EL (cell line): ENCODE results near the gene R3HDML.
"Not testable (repeated sequence)": the region's sequence is repeated elsewhere in the genome, so short reads cannot be mapped to it uniquely, and the experiment has no call there.

Experiments used
- DNase-seq: peaks from one replicate; pipeline ENCODE4 v3.0.0-alpha.2; 2016

The R3HDML gene

DNA sequence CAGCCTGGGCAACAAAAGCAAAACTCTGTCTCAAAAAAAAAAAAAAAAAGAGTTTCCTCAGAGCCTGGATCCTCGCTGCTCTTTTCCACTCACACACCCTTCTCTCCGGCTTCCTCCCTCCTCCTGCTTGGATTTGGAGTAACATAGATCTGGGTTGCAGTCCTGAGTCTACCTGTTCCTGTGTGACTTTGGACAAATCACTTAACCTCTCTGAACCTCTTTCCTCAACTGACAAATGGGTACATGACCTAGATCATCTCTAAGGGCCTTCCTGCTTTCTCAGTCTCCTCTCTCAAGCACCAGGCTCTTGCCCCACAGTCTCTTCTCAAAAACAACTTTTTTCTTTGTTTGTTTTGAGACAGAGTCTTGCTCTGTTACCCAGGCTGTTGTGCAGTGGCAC is 5.6 kb upstream of the R3HDML start:
- no peak for DNase-seq

DNA sequence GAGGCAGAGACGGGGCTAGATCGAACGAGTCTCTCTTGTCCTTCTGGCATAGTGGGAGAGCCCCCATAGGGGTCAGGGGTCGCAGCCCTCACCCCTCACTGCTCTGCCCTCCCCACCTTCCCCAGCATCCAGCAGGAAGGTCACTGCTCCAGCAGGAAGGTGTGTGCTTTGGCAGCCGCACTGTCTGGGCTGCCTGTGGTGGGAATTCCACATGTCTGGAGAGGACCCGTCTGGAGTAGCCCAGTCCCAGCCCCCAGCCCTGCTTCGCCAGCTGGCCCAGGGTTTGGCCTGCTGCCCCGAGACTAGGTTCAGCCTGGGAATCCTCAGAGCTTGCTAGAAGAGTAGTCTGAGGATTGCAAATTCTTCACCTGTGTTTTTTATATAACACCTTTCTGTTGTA is 2.5 kb upstream of the R3HDML start:
- no peak for DNase-seq

- DNase-seq: no peak
These were observed 2.1 kb upstream of the R3HDML start for GRCh38 chr20:44334709-44335108.

DNA sequence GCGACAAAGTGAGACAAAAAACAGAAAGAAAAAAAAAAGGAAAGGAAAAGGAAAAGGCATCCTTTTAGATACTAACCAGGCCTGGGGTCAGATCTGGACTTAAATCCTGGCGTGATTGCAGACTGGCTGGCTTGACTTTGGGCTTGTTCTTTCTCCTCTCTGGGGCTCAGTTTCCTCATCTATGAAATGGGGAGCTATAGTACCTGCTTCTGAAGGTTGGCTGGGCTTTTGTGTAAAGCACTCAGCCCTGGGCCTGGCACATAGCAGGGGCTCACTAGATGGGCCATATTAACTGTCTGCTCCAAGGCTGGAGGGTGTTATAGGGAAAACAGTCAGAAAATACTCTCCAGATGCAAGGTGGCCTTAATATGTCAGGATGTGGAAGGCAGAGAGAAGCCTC is 1.2 kb upstream of the R3HDML start:
- DNase-seq: no peak

DNA sequence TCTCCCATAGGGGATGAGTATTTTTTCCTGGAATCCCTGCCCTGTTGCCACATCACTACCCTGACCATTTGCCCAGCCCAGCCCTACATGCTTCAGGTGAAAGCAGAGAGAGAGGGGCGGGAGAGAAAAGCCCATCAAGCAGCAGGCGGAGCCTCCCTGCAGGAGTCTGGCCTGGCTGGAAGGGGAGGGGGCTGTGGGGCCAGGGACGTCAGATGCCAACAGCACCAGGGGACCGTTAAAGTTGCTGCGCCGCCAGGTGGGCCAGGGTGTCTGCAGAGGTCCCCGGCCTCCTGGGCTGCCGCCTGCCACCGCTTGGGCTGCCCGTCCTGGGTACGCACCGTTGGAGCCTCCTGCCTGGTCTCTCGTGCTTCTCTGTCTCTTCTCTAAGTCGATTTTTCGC is 757 bp upstream of the R3HDML start:
- DNase-seq: no peak

GRCh38 chr20:44342248-44342647 is 5.4 kb downstream of the R3HDML start:
- peak; percentile 26 for DNase-seq

DNA sequence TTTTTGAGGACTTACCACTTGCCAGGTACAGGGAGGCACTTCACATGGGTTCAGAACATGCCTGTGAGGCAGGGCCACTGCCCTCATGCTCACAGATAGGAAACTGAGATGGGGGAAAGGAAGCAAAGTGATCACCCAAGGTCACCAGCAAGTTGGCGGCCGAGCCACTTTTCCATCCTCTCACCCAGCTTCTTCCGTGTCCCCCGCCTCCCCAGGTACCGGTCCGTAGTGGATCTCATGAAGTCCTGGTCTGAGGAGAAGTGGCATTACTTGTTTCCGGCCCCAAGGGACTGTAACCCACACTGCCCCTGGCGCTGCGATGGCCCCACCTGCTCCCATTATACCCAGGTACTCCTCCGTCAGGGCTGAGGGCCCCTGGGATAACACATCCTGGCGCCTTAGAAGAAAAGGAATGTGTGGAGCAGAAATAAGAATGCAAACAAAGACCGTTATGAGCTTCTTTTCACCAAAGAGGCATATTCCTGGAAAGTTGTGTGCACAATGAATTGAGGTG is 6.4 kb downstream of the R3HDML start:
- DNase-seq: no peak

DNA sequence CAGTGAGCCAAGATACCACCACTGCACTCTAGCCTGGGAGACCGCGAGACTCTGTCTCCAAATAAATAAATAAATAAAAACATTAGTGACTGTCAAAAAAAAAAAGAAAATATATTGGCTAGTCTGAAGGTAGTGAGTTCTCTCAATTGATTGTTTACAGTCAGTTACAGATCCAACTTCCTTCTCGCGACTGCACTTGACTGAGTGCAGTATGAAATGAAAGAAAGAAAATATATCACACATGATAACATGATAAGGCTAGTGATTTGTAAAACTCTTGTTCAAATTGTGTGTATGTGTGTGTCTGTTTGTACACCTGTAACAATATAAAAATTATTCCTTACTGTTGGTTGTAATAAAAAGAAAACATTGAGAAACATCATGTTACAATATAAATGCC is 7.9 kb downstream of the R3HDML start:
- DNase-seq: no peak

DNA sequence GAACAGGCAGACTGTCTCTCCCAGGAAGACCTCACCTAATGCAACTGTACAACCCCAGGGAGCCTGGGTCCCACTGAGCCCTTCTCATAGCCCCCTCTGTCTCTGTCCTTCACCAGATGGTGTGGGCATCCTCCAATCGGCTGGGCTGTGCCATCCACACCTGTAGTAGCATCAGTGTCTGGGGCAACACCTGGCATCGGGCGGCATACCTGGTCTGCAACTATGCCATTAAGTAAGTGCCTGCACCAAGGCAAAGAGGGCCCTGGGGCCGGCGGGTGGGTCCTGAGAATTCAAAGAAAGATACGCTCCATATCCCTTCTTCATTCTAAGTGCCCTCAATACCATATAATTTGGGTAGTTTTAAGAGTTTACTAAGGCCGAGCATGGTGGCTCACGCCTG is 8.3 kb downstream of the R3HDML start:
- no peak for DNase-seq

- not testable (repeated sequence) for DNase-seq
These were observed 9.1 kb downstream of the R3HDML start for GRCh38 chr20:44345941-44346340.

DNA sequence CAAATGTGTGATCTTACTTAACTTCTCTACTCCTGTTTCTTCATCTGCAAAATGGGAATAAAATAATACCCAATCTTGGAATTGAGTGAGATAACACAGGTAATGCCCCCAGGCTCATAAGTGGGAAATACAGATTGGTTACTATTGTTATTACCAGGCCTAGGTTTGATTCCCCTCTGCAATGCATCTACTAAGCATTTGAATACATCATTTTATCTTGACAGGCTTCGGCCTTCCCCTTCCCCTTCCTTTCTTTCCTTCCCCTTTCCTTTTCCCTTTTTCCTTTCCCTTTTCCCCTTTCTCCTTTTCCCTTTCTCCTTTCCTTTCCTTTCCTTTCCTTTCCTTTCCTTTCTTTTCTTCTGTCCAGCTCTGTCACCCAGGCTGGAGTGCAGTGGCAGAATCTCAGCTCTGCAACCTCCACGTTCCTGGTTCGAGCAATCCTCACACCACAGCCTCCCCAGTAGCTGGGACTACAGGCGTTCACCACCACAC is 11.4 kb downstream of the R3HDML start:
- no peak for DNase-seq

DNA sequence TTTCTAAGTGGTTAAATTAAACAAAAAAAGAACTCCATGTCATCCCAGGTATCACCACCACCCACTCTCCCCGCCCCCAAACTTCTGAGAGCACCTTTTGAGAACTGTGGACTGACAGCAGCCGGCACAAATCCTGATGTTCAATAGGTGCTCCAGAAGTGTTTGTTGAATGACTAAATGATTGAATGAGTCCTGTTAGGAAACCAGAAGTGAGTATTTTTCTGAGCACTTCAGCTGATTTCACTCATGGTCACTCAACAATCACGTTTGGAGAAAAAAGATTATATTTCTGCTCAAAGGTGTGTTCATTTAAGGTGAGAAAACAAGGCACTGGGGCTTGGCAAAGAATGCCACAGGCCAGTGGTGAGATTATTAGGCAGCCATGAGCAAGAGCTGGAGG is 12.5 kb downstream of the R3HDML start:
- DNase-seq: no peak

DNA sequence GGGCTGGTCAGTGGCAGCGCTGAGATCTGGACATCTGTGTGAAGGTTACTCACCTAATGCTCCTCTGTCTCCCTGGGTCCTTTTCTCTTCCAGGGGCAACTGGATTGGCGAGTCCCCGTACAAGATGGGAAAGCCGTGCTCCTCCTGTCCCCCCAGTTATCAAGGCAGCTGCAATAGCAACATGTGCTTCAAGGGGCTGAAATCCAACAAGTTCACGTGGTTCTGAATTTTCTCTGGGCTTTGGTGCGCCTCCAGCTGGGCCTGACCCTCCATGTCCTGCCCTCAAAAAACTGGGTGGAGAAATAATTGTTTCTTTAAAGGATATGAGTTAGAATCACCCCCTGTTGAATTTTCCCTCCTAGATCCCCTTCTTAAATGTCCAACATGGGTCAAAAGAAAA is 13.7 kb downstream of the R3HDML start:
- no peak for DNase-seq

DNA sequence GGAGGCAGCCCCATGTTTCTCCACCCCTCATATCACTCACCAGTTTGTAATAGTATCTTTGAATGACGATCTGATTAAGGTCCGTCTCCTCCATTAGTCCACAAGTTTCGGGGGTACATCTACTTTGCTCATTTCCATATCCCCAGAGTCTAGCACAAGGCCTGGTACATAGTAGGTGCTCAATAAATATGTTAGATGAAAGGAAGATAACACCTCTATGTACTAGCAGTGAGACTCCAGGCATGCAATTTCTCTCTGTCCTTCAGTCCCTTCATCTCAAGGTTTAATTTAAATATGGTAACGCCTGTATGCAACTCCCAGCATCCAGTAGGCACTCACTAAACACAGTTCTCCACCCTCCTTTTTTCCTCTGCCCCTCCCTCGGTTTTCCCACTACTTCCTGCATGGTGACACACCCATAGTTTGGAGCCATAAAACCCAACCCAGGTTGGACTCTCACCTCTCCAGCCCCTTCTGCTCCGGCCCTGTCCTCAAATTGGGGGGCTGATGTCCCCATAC is 18.2 kb downstream of the R3HDML start:
- no peak for DNase-seq

DNA sequence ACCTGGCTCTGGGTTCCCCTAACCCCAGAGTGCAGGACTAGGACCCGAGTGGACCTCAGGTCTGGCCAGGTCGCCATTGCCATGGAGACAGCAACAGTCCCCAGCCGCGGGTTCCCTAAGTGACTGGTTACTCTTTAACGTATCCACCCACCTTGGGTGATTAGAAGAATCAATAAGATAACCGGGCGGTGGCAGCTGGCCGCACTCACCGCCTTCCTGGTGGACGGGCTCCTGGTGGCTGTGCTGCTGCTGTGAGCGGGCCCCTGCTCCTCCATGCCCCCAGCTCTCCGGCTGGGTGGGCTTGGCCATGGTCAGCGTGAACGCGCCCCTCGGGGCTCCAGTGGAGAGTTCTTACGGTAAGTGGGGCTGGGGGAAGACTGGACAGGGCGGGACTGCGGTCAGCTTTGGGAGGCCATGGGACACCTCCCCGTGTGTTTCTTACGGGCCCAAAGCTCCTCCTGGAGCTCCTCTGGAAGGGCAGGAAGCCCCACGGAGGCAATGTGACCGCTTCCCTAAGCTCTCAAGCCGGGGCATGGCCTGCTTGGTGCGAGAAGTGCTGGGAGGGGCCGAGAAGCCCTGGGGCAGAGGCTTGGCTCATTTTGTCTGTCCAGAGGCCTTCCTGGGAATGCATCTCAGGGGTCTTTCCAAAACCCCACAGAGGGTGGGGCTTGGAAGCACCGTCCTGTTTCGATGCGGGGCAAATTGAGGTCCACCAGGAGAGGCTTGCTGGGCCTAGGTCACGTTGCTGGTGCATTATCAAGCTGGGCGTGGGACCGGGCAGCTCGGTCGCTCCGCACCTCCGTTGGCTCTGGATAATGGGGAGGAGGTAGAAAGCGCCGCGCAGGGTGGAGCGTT is 18.9 kb downstream of the R3HDML start, which contains the start of gene HNF4A:
Gene HNF4A (plus strand): TSS at position 202 of the 855 bp plus-strand sequence. CDS start 106 bp downstream, at position 308.
- no peak for DNase-seq

DNA sequence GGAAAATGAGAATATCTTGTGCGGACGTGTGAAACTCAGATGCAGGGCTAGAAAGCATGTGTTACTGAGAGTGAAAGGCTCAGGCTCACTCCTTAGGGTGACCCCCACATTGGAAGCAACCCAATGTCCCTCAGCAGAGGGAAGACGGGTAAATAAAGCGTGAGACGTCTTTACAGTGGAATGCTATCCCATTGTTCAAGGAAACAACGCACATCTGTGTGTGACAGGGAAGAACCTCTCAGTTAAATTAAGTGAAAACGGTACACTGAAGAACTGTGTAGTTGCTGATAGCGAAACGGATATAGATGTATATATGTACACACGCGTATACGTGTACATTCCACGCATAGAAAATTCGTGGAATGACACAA is 19.5 kb downstream of the R3HDML start:
- no peak for DNase-seq

- no peak for DNase-seq
These were observed 20.2 kb downstream of the R3HDML start for GRCh38 chr20:44357020-44357419.

DNA sequence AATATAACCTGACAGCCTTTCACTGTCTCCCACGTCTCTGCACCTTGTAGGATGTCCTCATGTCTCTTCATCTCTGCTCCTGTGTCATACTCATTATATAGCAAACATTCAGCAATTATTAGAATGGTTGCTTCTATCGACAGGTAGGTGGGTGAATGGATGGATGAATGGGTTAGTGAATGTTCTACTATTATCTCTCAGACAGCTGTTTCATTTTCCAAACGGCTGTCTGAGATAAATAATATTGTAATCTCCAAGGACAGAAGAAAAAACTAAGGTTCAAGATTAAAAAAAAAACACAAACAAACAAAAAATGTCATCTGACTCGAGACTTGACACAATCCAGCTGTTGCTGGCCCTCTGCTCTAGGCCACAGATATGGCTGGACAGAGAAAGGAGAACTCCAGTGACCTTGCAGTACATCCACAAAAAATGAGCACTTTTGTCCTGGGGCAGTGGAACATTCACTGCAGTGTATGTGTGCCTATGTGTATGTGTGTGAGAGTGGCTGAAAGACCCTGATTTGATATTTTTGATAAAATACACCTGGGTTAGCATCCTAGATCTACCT is 20.8 kb downstream of the R3HDML start:
- no peak for DNase-seq

DNA sequence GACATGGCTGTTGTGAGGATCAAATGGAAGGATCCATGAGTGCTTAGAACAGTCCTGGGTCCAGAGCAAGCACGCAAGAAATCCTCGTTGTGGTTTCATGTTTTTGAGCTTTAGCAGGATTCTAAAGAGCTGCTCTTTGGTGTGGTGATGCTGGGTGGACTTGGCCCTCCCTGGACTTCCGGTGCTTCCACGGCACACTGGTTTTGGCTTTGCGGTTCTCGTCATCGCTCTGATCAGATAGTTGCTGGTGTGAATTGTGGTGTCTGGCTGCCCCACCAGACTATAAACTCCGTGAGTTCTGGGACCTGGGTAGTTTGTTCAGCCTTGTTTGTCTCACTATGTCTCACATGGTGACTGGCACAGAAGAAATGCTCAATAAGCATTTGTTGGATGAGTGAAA is 21.9 kb downstream of the R3HDML start:
- DNase-seq: no peak

DNA sequence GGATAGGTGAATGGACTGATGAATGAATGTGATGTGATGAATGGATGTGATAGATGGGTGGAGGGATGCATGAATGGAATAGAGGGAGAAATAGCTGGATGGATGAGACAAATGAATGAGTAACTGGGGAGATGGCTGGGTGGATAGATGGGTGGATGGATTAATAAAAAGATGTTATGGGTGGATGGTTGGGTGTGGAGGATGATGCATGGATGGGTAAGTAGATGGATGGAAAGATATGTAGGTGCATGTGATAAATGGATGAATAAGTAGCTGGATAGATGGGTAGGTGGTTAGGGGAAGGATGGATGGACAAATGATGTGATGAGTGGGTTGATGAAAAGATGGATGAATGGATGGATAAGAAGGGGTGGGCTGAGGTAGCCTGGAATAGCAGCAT is 23.4 kb downstream of the R3HDML start:
- DNase-seq: no peak

- no peak for DNase-seq
These were observed 24.2 kb downstream of the R3HDML start for GRCh38 chr20:44361021-44361420.

DNA sequence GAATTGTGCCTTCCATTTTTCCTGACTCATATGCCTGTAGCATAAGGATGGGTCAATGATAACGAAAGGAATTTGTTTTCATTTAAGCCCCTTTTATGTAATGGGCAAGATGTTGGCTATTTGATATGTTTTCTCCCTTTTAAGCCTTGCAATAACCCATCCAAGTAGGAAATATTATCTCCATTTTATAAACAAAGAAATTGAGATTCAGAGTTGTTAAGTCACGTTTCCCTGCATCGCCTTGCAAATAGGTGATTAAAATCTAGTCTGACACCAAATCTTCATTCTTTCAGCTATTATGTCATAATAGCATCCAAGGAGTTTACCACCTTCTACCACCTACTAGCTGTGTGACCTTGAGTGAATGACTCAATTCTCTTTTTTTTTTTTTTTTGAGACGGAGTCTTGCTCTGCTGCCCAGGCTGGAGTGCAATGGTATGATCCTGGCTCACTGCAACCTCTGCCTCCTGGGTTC is 25.7 kb downstream of the R3HDML start:
- DNase-seq: no peak

DNA sequence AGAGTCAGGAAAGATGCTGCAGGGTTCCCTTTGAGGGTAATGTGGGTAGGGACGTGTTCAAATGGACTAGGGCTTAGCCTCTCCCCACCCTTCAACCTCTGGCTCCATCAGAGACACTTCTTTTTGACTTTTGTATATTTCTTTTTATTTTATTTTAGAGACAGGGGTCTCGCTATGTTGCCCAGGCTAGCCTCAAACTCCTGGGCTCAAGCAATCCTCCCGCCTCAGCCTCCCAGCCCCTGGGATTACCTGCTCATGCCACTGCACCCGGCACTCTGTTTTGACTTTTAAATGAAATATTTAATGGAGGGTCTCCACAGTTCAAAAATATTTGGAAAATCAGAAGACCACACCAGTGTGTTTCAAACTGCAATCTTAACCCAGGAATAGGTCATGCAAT is 27.2 kb downstream of the R3HDML start:
- no peak for DNase-seq

DNA sequence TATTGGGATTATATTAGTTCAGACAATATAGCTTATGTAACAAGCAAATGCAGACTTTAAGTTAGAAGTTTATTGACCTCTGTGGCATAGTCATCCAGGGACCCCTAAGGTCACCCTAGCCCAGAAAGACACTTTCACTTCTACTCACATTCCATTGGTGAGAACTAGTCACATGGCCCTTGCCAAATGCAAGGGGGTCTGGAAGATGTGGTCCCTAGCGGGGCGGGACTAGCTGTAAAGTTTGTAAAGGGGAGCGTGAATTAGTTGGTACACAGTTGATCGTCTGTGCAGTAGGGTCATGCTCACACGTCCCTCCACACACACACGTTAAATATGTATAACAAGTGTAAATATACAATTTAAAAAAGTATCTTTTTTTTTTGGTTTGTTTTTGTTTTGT is 27.9 kb downstream of the R3HDML start:
- no peak for DNase-seq
